Stimulated activated naive CD8-positive, alpha-beta T cell treated with anti-CD3 and anti-CD28 coated beads, Interleukin-15, Interleukin-2, amounts not matched to agents 100 ng/mL and 50 ng/mL, for 24 hours (primary cell): Measurements from ENCODE around the gene GTF3C5.
"Not testable (repeated sequence)": the region's sequence is repeated elsewhere in the genome, so short reads cannot be mapped to it uniquely, and the experiment has no call there.

ENCODE experiments used
- H3K27ac Mint-ChIP-seq: one replicate; pipeline ENCODE4 v1.8.0; 2021; ENCODE audit warnings: mild to moderate bottlenecking, mixed read lengths
- H3K27me3 Mint-ChIP-seq: one replicate; pipeline ENCODE4 v1.8.0; 2021; ENCODE audit warnings: mixed read lengths
- H3K36me3 Mint-ChIP-seq: one replicate; pipeline ENCODE4 v1.8.0; 2021; ENCODE audit warnings: low read depth, mixed read lengths
- H3K4me1 Mint-ChIP-seq: one replicate; pipeline ENCODE4 v1.8.0; 2021; ENCODE audit warnings: low read depth, mixed read lengths
- H3K4me3 Mint-ChIP-seq: one replicate; pipeline ENCODE4 v1.8.0; 2021; ENCODE audit warnings: mild to moderate bottlenecking, mixed read lengths
- H3K9me3 Mint-ChIP-seq: one replicate; pipeline ENCODE4 v1.8.0; 2021; ENCODE audit warnings: mixed read lengths

The GTF3C5 gene

DNA sequence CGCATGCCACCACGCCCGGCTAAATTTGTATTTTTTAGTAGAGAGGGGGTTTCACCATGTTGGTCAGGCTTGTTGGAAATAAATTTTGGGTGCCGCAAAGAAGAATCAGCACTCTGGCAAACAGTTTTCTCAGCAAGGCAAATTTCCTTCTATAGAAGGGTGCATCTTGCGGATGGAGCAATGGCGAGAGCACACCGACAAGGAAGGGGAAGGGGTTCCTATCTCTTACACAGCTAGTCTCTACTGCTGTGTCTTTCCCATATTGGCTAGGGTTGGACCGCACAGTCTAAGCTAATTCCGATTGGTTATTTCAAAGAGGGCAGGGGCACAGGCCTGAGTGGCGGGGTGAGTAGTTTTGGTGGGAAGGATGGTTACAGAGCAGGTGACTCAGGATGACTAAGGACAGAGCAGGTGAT is 707 bp downstream of the GTF3C5 start:
- Mint-ChIP-seq H3K4me3 (peak overlapping the region; percentile 92), H3K27me3 (no peaks in the 10 kb centered on the region), H3K36me3 (peaks cover 16% of the 10 kb centered on the region), H3K9me3 (no peaks in the 10 kb centered on the region), H3K4me1 (peaks cover 47% of the 10 kb centered on the region), H3K27ac (peak overlapping the region; percentile 93)

DNA sequence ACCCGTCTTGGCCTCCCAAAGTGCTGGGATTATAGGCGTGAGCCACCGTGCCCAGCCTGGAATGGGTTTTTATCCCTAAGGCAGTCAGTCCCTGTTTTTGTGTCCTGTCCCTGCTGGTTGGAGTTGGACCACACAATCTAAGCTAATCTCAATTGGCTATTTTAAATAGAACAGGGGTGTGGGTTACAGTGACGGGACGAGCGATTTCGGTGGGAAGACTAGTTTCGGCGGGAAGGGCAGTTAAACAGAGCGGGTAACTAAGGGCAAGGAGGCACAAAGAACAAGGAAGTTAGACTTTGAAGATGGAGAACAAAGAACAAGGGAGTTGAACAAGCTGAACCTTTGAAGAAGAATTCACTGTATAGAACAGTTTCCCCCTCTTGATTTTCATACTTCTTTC is 1.4 kb downstream of the GTF3C5 start:
- Mint-ChIP-seq H3K27me3 (no peaks in the 10 kb centered on the region), H3K27ac (peak overlapping the region; percentile 15), H3K4me1 (peaks cover 47% of the 10 kb centered on the region), H3K9me3 (no peaks in the 10 kb centered on the region), H3K4me3 (peak overlapping the region; percentile 92), H3K36me3 (peaks cover 16% of the 10 kb centered on the region)

DNA sequence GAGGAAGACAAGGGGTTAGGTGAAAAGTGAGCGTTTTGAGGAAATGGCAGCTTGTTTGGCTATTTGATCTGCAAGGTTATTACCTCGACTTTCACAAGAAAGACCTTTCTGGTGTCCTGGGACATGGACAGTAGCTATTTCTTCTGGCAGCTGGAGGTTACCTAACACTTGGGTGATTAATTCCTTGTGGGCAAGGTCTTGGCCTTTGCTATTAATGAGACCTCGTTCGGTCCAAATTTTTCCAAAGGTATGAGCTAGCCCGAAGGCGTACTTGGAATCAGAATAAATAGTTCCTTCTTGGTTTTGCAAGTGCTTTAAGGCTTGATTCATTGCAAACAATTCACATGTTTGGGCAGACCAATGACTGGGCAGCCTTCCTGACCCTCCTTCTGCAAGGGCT is 4.9 kb downstream of the GTF3C5 start:
- Mint-ChIP-seq H3K27me3 (no peaks in the 10 kb centered on the region), H3K9me3 (no peaks in the 10 kb centered on the region), H3K4me3 (no peak overlapping the region), H3K4me1 (peaks cover 35% of the 10 kb centered on the region), H3K36me3 (peaks cover 33% of the 10 kb centered on the region), H3K27ac (no peak overlapping the region)

- no peaks in the 10 kb centered on the region for H3K9me3 Mint-ChIP-seq
- H3K27me3 Mint-ChIP-seq, result no peaks in the 10 kb centered on the region
- peaks cover 12% of the 10 kb centered on the region for H3K4me1 Mint-ChIP-seq
- H3K4me3 Mint-ChIP-seq, result no peak overlapping the region
- H3K36me3 Mint-ChIP-seq, result peaks cover 30% of the 10 kb centered on the region
- no peak overlapping the region for H3K27ac Mint-ChIP-seq
These were observed 7.1 kb downstream of the GTF3C5 start for GRCh38 chr9:133037775-133038515.

DNA sequence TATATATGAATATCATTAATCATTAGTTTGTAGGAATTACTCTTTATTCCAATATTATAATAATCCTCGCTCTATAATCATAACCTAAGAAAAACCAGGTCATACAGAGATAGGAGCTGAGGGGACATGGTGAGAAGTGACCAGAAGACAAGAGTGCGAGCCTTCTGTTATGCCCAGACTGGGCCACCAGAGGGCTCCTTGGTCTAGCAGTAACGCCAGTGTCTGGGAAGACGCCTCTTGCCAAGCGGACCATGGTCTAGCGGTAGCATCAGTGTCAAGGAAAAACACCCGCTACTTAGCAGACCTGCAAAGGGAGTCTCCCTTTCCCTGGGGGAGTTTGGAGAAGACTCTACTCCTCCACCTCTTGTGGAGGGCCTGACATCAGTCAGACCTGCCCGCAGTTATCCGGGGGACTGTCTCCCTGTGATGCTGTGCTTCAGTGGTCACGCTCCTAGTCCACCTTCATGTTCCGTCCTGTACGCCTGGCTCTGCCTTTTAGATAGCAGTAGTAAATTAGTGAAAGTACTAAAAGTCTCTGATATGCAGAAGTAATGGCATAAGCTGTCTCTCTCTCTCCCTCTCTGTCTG is 10.2 kb downstream of the GTF3C5 start:
- H3K4me1 Mint-ChIP-seq, H3K27me3 Mint-ChIP-seq, H3K4me3 Mint-ChIP-seq, H3K9me3 Mint-ChIP-seq, H3K27ac Mint-ChIP-seq: not testable (repeated sequence)
- H3K36me3 Mint-ChIP-seq, result peaks cover 54% of the 10 kb centered on the region

GRCh38 chr9:133041958-133042357 is 11.2 kb downstream of the GTF3C5 start:
- H3K27ac Mint-ChIP-seq, result no peak overlapping the region
- H3K4me1 Mint-ChIP-seq, result peaks cover 7% of the 10 kb centered on the region
- no peaks in the 10 kb centered on the region for H3K9me3 Mint-ChIP-seq
- peaks cover 63% of the 10 kb centered on the region for H3K36me3 Mint-ChIP-seq
- H3K4me3 Mint-ChIP-seq, result no peak overlapping the region
- no peaks in the 10 kb centered on the region for H3K27me3 Mint-ChIP-seq

- peaks cover 7% of the 10 kb centered on the region for H3K4me1 Mint-ChIP-seq
- peaks cover 64% of the 10 kb centered on the region for H3K36me3 Mint-ChIP-seq
- H3K27me3 Mint-ChIP-seq, result no peaks in the 10 kb centered on the region
- no peak overlapping the region for H3K4me3 Mint-ChIP-seq
- no peak overlapping the region for H3K27ac Mint-ChIP-seq
- no peaks in the 10 kb centered on the region for H3K9me3 Mint-ChIP-seq
These were observed 11.9 kb downstream of the GTF3C5 start for GRCh38 chr9:133042676-133043075.

- no peak overlapping the region for H3K4me3 Mint-ChIP-seq
These were observed 12.7 kb downstream of the GTF3C5 start for GRCh38 chr9:133043449-133044035.

GRCh38 chr9:133044125-133044524 is 13.3 kb downstream of the GTF3C5 start:
- Mint-ChIP-seq H3K4me3 (no peak overlapping the region), H3K4me1 (peaks cover 7% of the 10 kb centered on the region), H3K27ac (no peak overlapping the region), H3K27me3 (no peaks in the 10 kb centered on the region), H3K9me3 (no peaks in the 10 kb centered on the region), H3K36me3 (peaks cover 58% of the 10 kb centered on the region)

More at GRCh38 chr9:133043449-133044035, 12.7 kb downstream of the GTF3C5 start:
- no peak overlapping the region for H3K27ac Mint-ChIP-seq
- peaks cover 58% of the 10 kb centered on the region for H3K36me3 Mint-ChIP-seq
- H3K4me1 Mint-ChIP-seq, result peaks cover 7% of the 10 kb centered on the region
- no peaks in the 10 kb centered on the region for H3K27me3 Mint-ChIP-seq
- H3K9me3 Mint-ChIP-seq, result no peaks in the 10 kb centered on the region

- peaks cover 61% of the 10 kb centered on the region for H3K36me3 Mint-ChIP-seq
These were observed 13.9 kb downstream of the GTF3C5 start for GRCh38 chr9:133044661-133045060.

GRCh38 chr9:133045132-133045531 is 14.3 kb downstream of the GTF3C5 start:
- Mint-ChIP-seq H3K4me1 (peaks cover 7% of the 10 kb centered on the region), H3K27ac (no peak overlapping the region), H3K9me3 (no peaks in the 10 kb centered on the region), H3K4me3 (no peak overlapping the region), H3K36me3 (peaks cover 61% of the 10 kb centered on the region), H3K27me3 (no peaks in the 10 kb centered on the region)

More at GRCh38 chr9:133044661-133045060, 13.9 kb downstream of the GTF3C5 start:
- H3K4me1 Mint-ChIP-seq, result peaks cover 7% of the 10 kb centered on the region
- no peaks in the 10 kb centered on the region for H3K27me3 Mint-ChIP-seq
- H3K9me3 Mint-ChIP-seq, result no peaks in the 10 kb centered on the region
- H3K4me3 Mint-ChIP-seq, result no peak overlapping the region
- no peak overlapping the region for H3K27ac Mint-ChIP-seq

GRCh38 chr9:133046196-133046899 is 15.6 kb downstream of the GTF3C5 start:
- Mint-ChIP-seq H3K4me3 (no peak overlapping the region), H3K27me3 (no peaks in the 10 kb centered on the region), H3K36me3 (peaks cover 63% of the 10 kb centered on the region), H3K4me1 (peaks cover 7% of the 10 kb centered on the region), H3K9me3 (no peaks in the 10 kb centered on the region), H3K27ac (no peak overlapping the region)

- H3K27ac Mint-ChIP-seq, result no peak overlapping the region
- no peaks in the 10 kb centered on the region for H3K27me3 Mint-ChIP-seq
- H3K9me3 Mint-ChIP-seq, result no peaks in the 10 kb centered on the region
- peaks cover 7% of the 10 kb centered on the region for H3K4me1 Mint-ChIP-seq
- H3K36me3 Mint-ChIP-seq, result peaks cover 59% of the 10 kb centered on the region
- no peak overlapping the region for H3K4me3 Mint-ChIP-seq
These were observed 16.1 kb downstream of the GTF3C5 start for GRCh38 chr9:133046900-133047295.

DNA sequence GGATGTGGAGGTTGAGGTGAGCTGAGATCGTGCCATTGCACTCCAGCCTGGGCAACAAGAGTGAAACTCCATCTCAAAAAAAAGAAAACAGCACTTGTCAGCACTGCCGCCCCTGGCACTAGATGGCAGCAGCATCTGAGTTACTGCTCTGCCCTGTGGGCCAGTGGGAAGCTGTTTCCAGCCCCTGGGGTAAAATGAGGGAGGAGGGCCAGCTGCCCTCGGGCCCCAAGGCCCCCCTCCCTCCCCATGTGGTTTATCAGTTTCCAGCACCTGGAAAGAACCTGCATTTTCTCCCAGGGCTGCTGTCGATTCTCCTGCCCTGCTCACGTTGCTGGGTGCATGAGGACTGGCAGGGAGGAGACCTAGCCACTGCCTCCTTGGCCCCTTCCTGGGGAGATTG is 17.8 kb downstream of the GTF3C5 start:
- peaks cover 7% of the 10 kb centered on the region for H3K4me1 Mint-ChIP-seq

GRCh38 chr9:133049043-133049442 is 18.2 kb downstream of the GTF3C5 start:
- Mint-ChIP-seq H3K27ac (no peak overlapping the region), H3K4me3 (no peak overlapping the region), H3K9me3 (no peaks in the 10 kb centered on the region), H3K27me3 (no peaks in the 10 kb centered on the region), H3K36me3 (peaks cover 49% of the 10 kb centered on the region), H3K4me1 (peaks cover 7% of the 10 kb centered on the region)

More for the DNA sequence above, 17.8 kb downstream of the GTF3C5 start:
- H3K36me3 Mint-ChIP-seq, result peaks cover 48% of the 10 kb centered on the region
- H3K9me3 Mint-ChIP-seq, result no peaks in the 10 kb centered on the region
- H3K27me3 Mint-ChIP-seq, result no peaks in the 10 kb centered on the region
- no peak overlapping the region for H3K27ac Mint-ChIP-seq
- no peak overlapping the region for H3K4me3 Mint-ChIP-seq
